Endometrial microvascular endothelial cells (primary cell): ENCODE results near the gene LYPD3. TPM values are rescaled to one million over a fixed set of nuclear protein-coding genes. Genes with fewer than 3 reads are reported as not detected.
"Not testable (repeated sequence)": the region's sequence is repeated elsewhere in the genome, so short reads cannot be mapped to it uniquely, and the experiment has no call there.

Experiments
- in situ Hi-C: cut with HindIII; loops from 2 replicates; pipeline ENCODE4 v1.10.0; 2017; ENCODE audit warnings: low sequenced_read_pairs, low pct_unique_long_range_greater_than_20kb; ENCODE audit errors: inconsistent ontology term
- total RNA-seq: library from RNA; depleted of rRNA; stranded (reverse); fragments of >200 nt; gene quantifications from one replicate; pipeline ENCODE4 v1.2.3, GENCODE V29; 2015; ENCODE audit errors: inconsistent ontology term

LYPD3 gene
- total RNA-seq, 1 donor from 2014 or later = not detected

DNA sequence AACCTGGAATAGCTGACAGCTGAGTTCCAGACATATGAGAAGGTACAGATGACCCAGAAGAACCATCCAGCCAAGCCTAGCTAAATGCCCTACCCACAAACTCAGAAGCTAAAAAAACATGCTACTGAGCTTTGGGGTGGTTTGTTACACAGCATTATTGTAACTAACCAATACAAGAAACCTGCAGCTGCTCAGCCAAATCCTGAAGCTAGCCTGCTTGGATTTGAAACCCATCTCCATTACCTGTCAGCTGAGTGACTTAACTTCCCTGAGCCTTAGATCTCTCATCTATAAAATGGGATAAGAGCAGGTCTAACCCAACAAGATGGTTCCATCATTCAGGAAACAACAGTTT, 25.7 kb downstream of the LYPD3 start:
- in situ Hi-C loops = no loop called here

DNA sequence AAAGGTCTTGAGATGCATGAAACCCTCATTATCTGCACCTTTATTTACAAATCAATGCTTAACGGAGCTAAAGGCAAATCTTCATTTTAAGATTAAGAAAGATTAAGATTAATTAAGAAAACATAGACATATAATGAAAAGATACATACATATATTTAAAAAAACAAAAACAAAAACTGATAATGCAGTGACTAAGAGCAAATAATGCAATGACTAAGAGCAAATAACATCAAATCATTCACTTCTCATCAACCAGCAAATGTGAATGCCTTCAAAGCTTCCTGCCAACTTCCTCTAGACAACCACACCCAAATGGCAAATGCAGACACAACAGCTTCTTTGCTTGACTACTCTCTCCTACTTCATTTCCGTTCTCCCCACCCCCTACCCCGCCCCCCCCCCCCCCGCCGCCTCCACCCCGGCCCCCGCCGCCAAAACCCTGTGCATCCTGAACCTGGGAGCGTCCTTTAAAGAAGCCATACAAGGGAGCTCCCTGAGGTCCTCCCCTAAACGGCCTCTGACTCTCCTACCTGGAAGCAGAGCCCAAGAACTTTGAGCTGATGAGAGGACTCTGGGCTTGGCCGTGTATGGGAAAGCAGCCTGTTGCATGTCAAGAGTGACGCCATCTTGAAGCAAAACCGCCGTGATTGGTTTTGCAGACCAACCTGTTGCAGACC, 26.2 kb downstream of the LYPD3 start:
- in situ Hi-C loops = no loop called here

GRCh38 chr19:43438291-43439031, 26.9 kb downstream of the LYPD3 start:
- in situ Hi-C loops = no loop called here

GRCh38 chr19:43437712-43438111, 27.7 kb downstream of the LYPD3 start:
- in situ Hi-C loops = no loop called here

DNA sequence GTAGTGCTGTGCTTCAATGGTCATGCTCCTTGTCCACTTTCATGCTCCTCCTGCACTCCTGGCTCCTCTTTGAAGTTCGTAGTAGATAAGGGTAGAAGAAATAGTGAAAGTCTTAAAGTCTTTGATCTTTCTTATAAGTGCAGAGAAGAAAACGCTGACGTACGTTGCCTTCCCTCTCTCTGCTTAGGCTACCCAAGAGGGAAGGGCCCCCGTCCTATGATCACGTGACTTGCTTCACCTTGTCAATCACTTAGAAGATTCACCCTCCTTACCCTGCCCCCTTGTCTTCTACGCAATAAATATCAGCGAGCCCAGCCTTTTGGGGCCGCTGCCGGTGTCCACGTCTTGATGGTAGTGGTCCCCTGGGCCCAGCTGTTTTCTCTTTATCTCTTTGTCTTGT, 28.1 kb downstream of the LYPD3 start:
- in situ Hi-C loops = not testable (repeated sequence)

- in situ Hi-C loops = no loop called here
These were observed 29.6 kb downstream of the LYPD3 start for GRCh38 chr19:43435775-43436174.

- in situ Hi-C loops = no loop called here
These were observed 31.7 kb downstream of the LYPD3 start for GRCh38 chr19:43433689-43434088.

DNA sequence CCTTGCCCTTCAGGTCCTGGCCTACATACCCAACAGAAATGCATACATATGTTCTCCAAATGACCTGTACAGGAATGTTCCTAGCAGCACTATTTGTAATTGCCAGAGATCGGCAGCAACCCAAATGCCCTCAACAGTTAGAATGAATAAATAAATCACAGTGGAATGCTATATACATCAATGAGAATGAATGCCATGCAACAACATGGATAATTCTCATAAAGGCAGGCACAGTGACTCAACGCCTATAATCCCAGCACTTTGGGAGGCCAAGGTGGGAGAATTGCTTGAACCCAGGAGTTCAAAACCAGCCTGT, 32.1 kb downstream of the LYPD3 start:
- in situ Hi-C loops = no loop called here

DNA sequence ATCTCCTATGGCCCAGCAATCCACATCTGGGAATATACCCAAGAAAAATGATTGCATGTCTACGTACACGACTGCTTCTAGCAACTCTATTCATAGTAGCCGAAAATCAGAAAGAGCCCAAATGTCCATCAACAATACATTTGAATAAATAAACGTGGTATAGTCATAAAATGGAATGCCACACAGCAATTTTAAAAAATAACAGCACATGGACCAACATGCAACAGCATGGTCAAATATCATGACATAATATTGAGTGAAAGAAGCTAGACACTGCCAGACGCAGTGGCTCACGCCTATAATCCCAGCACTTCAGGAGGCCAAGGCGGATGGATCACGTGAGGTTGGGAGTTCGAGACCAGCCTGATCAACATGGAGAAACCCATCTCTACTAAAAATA, 34.4 kb downstream of the LYPD3 start:
- in situ Hi-C loops = no loop called here

- in situ Hi-C loops = no loop called here
These were observed 35.2 kb downstream of the LYPD3 start for GRCh38 chr19:43430142-43430710.

DNA sequence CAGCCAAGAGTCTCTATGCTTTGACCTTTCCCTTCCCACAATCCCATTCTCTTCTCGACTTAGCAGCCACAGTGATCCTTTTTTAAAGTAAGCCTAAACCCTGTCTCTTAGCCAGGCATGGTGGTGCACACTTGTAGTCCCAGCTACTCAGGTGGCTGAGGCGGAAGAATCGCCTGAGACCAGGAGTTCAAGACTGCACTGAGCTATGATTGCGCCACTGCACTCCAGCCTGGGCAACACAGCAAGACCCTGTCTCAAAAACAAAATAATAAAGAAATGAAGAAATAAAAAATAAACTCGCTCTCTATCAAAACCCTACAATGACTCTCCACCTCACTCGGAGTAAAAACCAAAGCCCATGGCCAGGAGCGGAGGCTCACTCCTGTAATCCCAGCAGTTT, 36.0 kb downstream of the LYPD3 start:
- in situ Hi-C loops = no loop called here

DNA sequence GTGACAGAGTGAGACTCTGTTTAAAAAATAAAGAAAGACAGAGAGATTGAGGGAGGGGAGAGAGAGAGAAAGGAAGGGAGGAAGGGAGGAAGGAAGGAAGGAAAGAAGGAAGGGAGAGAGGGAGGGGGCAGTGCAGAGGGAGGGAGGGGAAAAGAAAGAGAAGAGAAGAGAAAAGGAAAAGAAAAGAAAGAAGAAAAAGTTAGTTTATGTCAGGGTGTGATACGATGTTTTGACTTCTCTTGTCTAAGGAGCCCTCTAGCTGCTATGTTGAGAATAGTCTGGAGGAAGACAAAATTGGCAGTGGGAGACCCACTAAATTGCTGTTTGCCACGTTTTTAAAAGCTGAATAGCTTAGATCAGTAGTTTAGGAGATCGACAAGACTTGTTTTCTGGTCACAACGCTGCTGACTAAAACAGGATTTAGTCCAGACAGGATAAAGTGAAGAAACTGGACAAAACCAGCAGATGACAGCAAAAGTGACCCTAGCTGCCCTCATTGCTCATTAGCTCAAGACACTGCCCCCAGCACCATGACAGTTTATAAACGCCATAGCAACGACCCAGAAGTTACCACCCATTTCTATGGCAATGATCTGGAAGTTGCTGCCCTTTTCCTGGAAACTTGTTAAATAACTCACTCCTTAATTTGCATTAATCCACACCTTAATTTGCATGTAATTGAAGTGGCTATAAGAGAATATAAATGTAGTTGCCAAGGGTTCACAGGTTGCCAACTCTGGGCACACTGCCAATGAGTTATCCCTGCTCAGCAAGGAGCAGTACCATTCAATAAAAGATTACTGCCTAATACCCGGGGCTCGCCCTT, 39.6 kb downstream of the LYPD3 start:
- in situ Hi-C loops = no loop called here

DNA sequence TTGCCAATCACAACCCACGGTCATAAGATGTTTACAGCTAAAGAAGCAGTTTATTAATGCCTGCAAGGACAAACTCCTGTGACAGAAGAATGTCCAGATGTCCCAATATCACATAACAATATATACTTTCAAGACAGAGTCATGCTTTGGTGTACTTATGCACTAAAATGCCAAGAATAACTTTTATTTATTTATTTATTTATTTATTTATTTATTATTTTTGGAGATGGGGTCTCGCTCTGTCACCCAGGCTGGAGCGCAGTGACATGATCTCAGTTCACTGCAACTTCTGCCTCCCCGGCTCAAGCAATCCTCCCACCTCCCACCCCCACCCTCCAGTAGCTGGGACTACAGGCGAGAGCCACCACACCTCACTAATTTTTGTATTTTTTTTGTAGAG, 41.6 kb downstream of the LYPD3 start:
- in situ Hi-C loops = no loop called here

GRCh38 chr19:43422689-43423066, 42.7 kb downstream of the LYPD3 start:
- in situ Hi-C loops = no loop called here

DNA sequence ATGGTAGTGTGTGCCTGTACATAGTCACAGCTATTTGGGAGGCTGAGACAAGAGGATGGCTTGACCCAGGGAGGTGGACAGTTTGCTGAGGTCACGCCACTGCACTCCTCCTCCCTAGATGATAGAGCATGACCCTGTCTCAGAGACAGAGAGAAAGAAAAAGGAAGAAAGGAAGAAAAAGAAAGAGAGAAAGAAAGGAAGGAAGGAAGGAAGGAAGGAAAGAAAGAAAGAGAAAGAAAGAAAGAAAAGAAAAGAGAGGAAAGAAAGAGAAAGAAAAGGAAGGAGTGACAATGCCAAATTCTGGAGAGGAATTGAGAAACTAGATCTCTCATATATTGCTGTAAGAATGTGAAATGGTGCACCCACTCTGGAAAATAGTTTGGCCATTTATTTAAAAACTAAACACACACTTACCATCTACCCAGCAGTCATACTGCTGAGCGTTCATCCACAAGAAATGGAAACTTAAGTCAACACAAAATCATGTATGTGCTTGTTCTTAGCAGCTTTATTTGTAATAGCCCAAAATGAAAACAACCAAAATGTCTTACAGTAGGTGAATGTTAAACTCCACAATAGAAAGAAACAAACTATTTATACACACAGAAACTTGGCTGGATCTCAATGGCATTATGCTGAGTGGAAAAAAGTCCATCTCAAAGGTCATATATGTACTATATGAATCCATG, 43.3 kb downstream of the LYPD3 start:
- in situ Hi-C loops = no loop called here

DNA sequence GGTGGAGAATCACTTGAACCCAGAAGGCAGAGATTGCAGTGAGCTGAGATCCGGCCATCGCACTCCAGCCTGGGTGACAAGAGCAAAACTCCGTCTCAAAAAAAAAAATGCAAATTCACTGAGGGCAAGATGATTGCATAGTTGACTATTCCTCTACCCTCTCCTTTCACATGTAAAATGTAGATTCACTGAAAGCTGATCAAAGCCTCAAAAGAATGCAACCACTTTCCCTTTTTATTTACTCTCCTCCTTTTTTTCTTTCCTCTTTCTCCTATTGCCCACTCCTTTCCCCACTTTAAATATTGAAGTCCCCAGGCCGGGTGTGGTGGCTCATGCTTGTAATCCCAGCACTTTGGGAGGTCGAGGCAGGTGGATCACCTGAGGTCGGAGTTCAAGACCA, 44.5 kb downstream of the LYPD3 start:
- in situ Hi-C loops = no loop called here

- in situ Hi-C loops = no loop called here
These were observed 48.3 kb downstream of the LYPD3 start for GRCh38 chr19:43416951-43417623.

DNA sequence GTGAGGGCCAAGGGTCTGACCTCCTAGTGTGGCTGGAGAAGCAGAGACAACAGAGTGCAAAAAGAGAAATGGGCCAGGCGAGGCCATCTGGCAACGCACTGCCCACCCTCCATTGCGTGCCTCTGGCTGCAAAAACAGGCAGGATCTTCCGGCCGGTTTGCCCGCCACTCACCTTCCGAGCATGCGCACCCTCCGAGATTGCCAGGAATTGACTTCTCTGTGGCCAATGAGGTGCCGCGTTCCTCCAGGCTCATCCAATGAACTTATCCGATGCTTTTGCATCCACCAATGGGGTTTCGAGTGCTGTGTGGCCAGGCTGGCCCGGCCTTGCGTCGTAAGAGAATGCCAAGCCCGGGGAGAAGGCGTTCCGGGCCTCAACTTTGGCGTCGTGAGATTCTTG, 50.9 kb downstream of the LYPD3 start, which contains the start of gene TEX101:
Gene TEX101, plus strand, starts transcription at position 337 of the 400 bp plus-strand sequence. CDS start 1,030 bp downstream, outside the sequence.
- in situ Hi-C loops = no loop called here

DNA sequence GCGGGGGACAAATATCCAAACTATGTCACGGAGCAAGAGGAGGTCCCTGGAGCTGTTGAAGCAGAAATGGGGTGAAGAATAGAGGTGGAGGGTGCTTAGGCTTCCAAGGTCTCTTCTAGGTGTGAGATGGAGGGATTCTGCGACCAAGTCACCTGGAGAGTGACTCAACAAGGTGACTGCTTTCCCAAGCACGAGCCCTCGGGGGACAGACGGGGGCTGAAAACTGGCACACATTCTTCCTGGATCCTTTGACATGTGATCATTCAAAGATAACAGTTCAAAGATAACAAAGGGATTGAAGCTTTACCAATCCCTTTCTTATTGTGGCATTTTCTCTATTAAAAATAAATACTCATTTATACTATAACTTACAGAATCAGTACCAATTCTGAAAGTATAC, 53.0 kb downstream of the LYPD3 start:
- in situ Hi-C loops = no loop called here
